Measurements from ENCODE around the gene PQBP1.

Gene PQBP1

DNA sequence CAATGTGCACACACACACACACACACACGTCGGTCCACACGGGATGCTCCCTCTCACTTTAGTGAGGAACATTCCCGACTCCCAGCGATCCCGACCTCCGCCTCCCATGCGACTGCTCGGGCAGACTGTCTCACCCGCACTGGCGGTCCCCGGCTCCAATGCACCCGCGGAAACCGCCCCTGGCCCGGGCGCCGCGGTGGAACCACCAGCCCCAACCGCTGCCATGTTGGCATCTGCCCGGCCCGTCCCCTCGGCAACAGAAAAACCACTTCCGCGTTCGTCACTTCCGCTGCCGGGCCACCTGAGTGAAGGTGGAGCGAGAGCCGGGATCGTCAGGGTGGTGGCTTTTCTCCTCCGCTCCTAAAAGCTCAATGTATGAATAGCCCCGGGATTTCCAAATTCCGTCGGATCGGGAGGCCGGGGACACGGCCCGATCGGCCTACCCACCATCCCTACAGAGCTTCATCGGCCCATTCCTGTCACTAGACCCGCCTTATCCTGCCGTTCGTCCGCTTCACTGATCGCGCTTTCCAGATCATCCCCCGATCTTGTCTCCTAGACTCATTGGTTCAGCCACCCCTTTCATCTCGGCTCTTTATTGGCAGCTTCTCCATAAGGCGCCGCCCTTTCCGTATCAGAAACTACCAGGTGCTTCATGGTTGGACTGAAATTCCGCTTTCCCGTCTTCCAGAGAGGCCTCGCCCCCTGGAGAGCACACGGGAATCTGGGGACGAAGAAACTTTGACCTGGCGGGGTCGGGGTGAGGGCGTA, 13.9 kb downstream of the PQBP1 start, which contains the start of gene SLC35A2 (continued):
- TF ChIP-seq PRDM2 (tag by site-specific recombination; IDR thresholded peaks at IDR 0.05; ENCODE audit: borderline replicate concordance) = no peak
- TF ChIP-seq ZFP41 (tag by site-specific recombination; IDR thresholded peaks at IDR 0.05; ENCODE audit: borderline replicate concordance) = no peak
- TF ChIP-seq, protein P1, sequence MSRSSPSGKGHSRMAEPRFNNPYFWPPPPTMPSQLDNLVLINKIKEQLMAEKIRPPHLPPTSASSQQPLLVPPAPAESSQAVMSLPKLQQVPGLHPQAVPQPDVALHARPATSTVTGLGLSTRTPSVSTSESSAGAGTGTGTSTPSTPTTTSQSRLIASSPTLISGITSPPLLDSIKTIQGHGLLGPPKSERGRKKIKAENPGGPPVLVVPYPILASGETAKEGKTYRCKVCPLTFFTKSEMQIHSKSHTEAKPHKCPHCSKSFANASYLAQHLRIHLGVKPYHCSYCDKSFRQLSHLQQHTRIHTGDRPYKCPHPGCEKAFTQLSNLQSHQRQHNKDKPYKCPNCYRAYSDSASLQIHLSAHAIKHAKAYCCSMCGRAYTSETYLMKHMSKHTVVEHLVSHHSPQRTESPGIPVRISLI (tag by site-specific recombination; IDR thresholded peaks at IDR 0.05) = peak; percentile 78; the same call in 1 of the 2 replicates
- TF ChIP-seq, protein P2, sequence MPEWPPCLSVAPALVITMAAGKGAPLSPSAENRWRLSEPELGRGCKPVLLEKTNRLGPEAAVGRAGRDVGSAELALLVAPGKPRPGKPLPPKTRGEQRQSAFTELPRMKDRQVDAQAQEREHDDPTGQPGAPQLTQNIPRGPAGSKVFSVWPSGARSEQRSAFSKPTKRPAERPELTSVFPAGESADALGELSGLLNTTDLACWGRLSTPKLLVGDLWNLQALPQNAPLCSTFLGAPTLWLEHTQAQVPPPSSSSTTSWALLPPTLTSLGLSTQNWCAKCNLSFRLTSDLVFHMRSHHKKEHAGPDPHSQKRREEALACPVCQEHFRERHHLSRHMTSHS (tag by site-specific recombination; IDR thresholded peaks at IDR 0.05) = no peak
- peak; percentile 84 for TF ChIP-seq ZNF335 (tag by site-specific recombination; conservative IDR thresholded peaks at IDR 0.05)
- peak; percentile 44 for TF ChIP-seq ZBTB20 (tag by site-specific recombination; IDR thresholded peaks at IDR 0.05)
- peak; percentile 46; the same call in 1 of the 2 replicates for TF ChIP-seq ZNF121 (tag by site-specific recombination; IDR thresholded peaks at IDR 0.05)
- TF ChIP-seq RBAK (tag by site-specific recombination; IDR thresholded peaks at IDR 0.05) = no peak
- 0 out of 2 replicates have a peak, but pooled peaks have one; percentile 34 for TF ChIP-seq ZNF324 (tag by site-specific recombination; IDR thresholded peaks at IDR 0.05)
- no peak for TF ChIP-seq ZNF169 (tag by site-specific recombination; IDR thresholded peaks at IDR 0.05)
- no peak for TF ChIP-seq MEIS1 (CRISPR knock-in tag; IDR thresholded peaks at IDR 0.05; ENCODE audit: borderline replicate concordance)
- TF ChIP-seq ZNF777 (tag by site-specific recombination; IDR thresholded peaks at IDR 0.05; ENCODE audit: borderline replicate concordance) = peak; percentile 73; the same call in 1 of the 2 replicates
- no peak for TF ChIP-seq ZNF510 (tag by site-specific recombination; IDR thresholded peaks at IDR 0.05; ENCODE audit: insufficient replicate concordance)
- TF ChIP-seq ZBTB11 (tag by site-specific recombination; conservative IDR thresholded peaks at IDR 0.05; ENCODE audit: low read depth) = peak; percentile 89
- no peak for TF ChIP-seq ZNF843 (tag by site-specific recombination; IDR thresholded peaks at IDR 0.05)
- no peak for TF ChIP-seq ZNF596 (tag by site-specific recombination; IDR thresholded peaks at IDR 0.05)
- peak; percentile 88 for TF ChIP-seq SP2 (tag by site-specific recombination; IDR thresholded peaks at IDR 0.05)
- TF ChIP-seq ZNF48 (tag by site-specific recombination; IDR thresholded peaks at IDR 0.05) = no peak
- no peak for TF ChIP-seq ZNF239 (tag by site-specific recombination; IDR thresholded peaks at IDR 0.05)
- peak; percentile 66 for TF ChIP-seq GLIS1 (tag by site-specific recombination; IDR thresholded peaks at IDR 0.05)
- TF ChIP-seq, protein P3, sequence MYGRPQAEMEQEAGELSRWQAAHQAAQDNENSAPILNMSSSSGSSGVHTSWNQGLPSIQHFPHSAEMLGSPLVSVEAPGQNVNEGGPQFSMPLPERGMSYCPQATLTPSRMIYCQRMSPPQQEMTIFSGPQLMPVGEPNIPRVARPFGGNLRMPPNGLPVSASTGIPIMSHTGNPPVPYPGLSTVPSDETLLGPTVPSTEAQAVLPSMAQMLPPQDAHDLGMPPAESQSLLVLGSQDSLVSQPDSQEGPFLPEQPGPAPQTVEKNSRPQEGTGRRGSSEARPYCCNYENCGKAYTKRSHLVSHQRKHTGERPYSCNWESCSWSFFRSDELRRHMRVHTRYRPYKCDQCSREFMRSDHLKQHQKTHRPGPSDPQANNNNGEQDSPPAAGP (tag by site-specific recombination; IDR thresholded peaks at IDR 0.05) = no peak
- no peak for TF ChIP-seq FEZF1 (tag by site-specific recombination; IDR thresholded peaks at IDR 0.05)
- no peak for TF ChIP-seq ZNF548 (tag by site-specific recombination; IDR thresholded peaks at IDR 0.05)
- TF ChIP-seq ZNF223 (tag by site-specific recombination; IDR thresholded peaks at IDR 0.05) = no peak
- no peak for TF ChIP-seq ZNF670 (tag by site-specific recombination; IDR thresholded peaks at IDR 0.05; ENCODE audit: low read depth)
- 0 out of 2 replicates have a peak, but pooled peaks have one; percentile 9 for TF ChIP-seq ZNF501 (tag by site-specific recombination; IDR thresholded peaks at IDR 0.05)
- no peak for TF ChIP-seq PRDM1 (tag by site-specific recombination; IDR thresholded peaks at IDR 0.05)
- peak; percentile 60 for TF ChIP-seq SP3 (tag by site-specific recombination; IDR thresholded peaks at IDR 0.05)
